Tibial nerve (tissue), 4 donors: Measurements from ENCODE around the gene PRRT1B.

ENCODE experiments used
- CTCF ChIP-seq, 5 experiments: fragments of 200-600 bp in 3 of 5; fragments of 450-650 bp in 2 of 5; sonication (generic) in 3 of 5; IDR thresholded peaks; one replicate each; pipeline ENCODE4 v1.5.1; 2016 to 2019; ENCODE audit warnings: antibody characterized with exemption in 5 of 5, mild to moderate bottlenecking in 3 of 5, moderate library complexity in 2 of 5
- EP300 ChIP-seq, 2 donors: sonication (generic); formaldehyde crosslinking; IDR thresholded peaks; one replicate each; pipeline ENCODE4 v1.6.1; 2017; ENCODE audit warnings: antibody characterized with exemption in 2 of 2, mild to moderate bottlenecking in 1 of 2
- POLR2A ChIP-seq, 2 donors: fragments of 450-650 bp; IDR thresholded peaks; one replicate each; pipeline ENCODE4 v1.6.1; 2017; ENCODE audit warnings: antibody characterized with exemption in 2 of 2, mild to moderate bottlenecking in 2 of 2, moderate library complexity in 2 of 2

DNA sequence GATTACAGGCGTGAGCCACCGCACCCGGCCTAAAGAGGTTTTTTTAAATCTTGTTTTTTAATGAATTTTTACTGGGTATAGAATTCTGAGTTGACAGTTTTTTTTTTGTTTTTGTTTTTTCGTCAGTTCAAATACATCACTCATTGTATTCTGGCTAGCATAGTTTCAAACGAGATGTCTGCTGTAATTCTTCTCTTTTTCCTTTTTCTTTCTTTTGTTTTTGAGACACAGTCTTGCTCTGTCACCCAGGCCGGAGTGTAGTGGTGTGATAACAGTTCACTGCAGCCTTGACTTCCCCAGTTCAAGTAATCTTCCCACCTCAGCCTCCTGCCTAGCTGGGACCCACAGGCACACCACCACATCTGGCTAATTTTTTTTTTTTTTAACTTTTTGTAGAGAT, 2.2 kb upstream of the PRRT1B start:
- TF ChIP-seq CTCF (IDR thresholded peaks at IDR 0.05) (no peak), POLR2A (IDR thresholded peaks at IDR 0.05) (no peak), EP300 (IDR thresholded peaks at IDR 0.05) (no peak)
